ENCODE measurements around the gene KLRC3. TPM values are rescaled to one million over a fixed set of nuclear protein-coding genes. Genes with fewer than 3 reads are reported as not detected.
"Not testable (repeated sequence)": the region's sequence is repeated elsewhere in the genome, so short reads cannot be mapped to it uniquely, and the experiment has no call there.

KLRC3 gene
- total RNA-seq, 1 experiment from 2014 or later = not detected

GRCh38 chr12:10372559-10372958 lies 47.8 kb downstream of the KLRC3 start:
- CTCF ChIA-PET = no interaction called here
- H3K27me3 ChIP-seq (replicated peaks; ENCODE audit: insufficient read depth, low read depth, low read length, poor library complexity) = no peaks in the 10 kb centered on the region
- no peak for TF ChIP-seq CTCF (conservative IDR thresholded peaks at IDR 0.05; ENCODE audit: low read depth, low read length)
- TF ChIP-seq EZH2 (IDR thresholded peaks at IDR 0.05; ENCODE audit: borderline replicate concordance, low read depth, low read length, poor library complexity, severe bottlenecking) = no peak
- DNase-seq (ENCODE audit: low spot score) = no peak
- POLR2A ChIA-PET (ENCODE audit: low non-redundant PET) = no interaction called here
- no peaks in the 10 kb centered on the region for H3K4me1 ChIP-seq (ENCODE audit: insufficient read depth, low read length, poor library complexity, severe bottlenecking)
- intact Hi-C loops (cut with micrococcal nuclease; ENCODE audit: unreplicated experiment) = no loop called here
- H3K9me3 ChIP-seq (ENCODE audit: low read depth, low read length, poor library complexity, severe bottlenecking) = no peaks in the 10 kb centered on the region
- H3K4me3 ChIP-seq (ENCODE audit: low read depth, low read length, poor library complexity, severe bottlenecking) = no peak overlapping the region
- no peak overlapping the region for H3K27ac ChIP-seq (ENCODE audit: low read depth, low read length, poor library complexity, severe bottlenecking)
- no TSS peak for BruUV-seq (replicated peaks)
- no peaks in the 10 kb centered on the region for H3K36me3 ChIP-seq (ENCODE audit: insufficient read depth, low read length, poor library complexity, severe bottlenecking)

- H3K9me3 ChIP-seq (ENCODE audit: low read depth, low read length, poor library complexity, severe bottlenecking); H3K36me3 ChIP-seq (ENCODE audit: insufficient read depth, low read length, poor library complexity, severe bottlenecking); BruUV-seq (replicated peaks); H3K27me3 ChIP-seq (replicated peaks; ENCODE audit: insufficient read depth, low read depth, low read length, poor library complexity); intact Hi-C loops (cut with micrococcal nuclease; ENCODE audit: unreplicated experiment); H3K27ac ChIP-seq (ENCODE audit: low read depth, low read length, poor library complexity, severe bottlenecking); H3K4me3 ChIP-seq (ENCODE audit: low read depth, low read length, poor library complexity, severe bottlenecking); POLR2A ChIA-PET (ENCODE audit: low non-redundant PET); H3K4me1 ChIP-seq (ENCODE audit: insufficient read depth, low read length, poor library complexity, severe bottlenecking); DNase-seq (ENCODE audit: low spot score); CTCF ChIA-PET: not testable (repeated sequence)
These were observed 48.4 kb downstream of the KLRC3 start for GRCh38 chr12:10371893-10372535.

- intact Hi-C loops (cut with micrococcal nuclease; ENCODE audit: unreplicated experiment) = no loop called here
- TF ChIP-seq CTCF (conservative IDR thresholded peaks at IDR 0.05; ENCODE audit: low read depth, low read length) (no peak), EZH2 (IDR thresholded peaks at IDR 0.05; ENCODE audit: borderline replicate concordance, low read depth, low read length, poor library complexity, severe bottlenecking) (no peak)
- DNase-seq (ENCODE audit: low spot score) = no peak
- no peaks in the 10 kb centered on the region for H3K9me3 ChIP-seq (ENCODE audit: low read depth, low read length, poor library complexity, severe bottlenecking)
- no peak overlapping the region for H3K4me3 ChIP-seq (ENCODE audit: low read depth, low read length, poor library complexity, severe bottlenecking)
- H3K4me1 ChIP-seq (ENCODE audit: insufficient read depth, low read length, poor library complexity, severe bottlenecking) = peaks cover 6% of the 10 kb centered on the region
- no peaks in the 10 kb centered on the region for H3K27me3 ChIP-seq (replicated peaks; ENCODE audit: insufficient read depth, low read depth, low read length, poor library complexity)
- BruUV-seq (replicated peaks) = no TSS peak
- no peaks in the 10 kb centered on the region for H3K36me3 ChIP-seq (ENCODE audit: insufficient read depth, low read length, poor library complexity, severe bottlenecking)
- CTCF ChIA-PET = no interaction called here
- H3K27ac ChIP-seq (ENCODE audit: low read depth, low read length, poor library complexity, severe bottlenecking) = no peak overlapping the region
- POLR2A ChIA-PET (ENCODE audit: low non-redundant PET) = no interaction called here
These were observed 50.6 kb downstream of the KLRC3 start for GRCh38 chr12:10369557-10370415.
